Stimulated activated naive CD4-positive, alpha-beta T cell treated with Interleukin-2 at 50 U/mL for 16 hours (primary cell): ENCODE results near the gene HBS1L.
A peak's percentile ranks its signal among the peaks of the same experiment; 100 is the strongest.

ENCODE experiments used
- DNase-seq: peaks from one replicate; lab custom pipeline; 2025; lab: John Stamatoyannopoulos, UW

The HBS1L gene

GRCh38 chr6:134999107-134999506 lies 55.5 kb downstream of the HBS1L start:
- DNase-seq = no peak

GRCh38 chr6:134997133-134997995 lies 57.3 kb downstream of the HBS1L start:
- no peak for DNase-seq

GRCh38 chr6:134995536-134995935 lies 59.1 kb downstream of the HBS1L start:
- no peak for DNase-seq

- DNase-seq = no peak
Measured at GRCh38 chr6:134994431-134994830, 60.2 kb downstream of the HBS1L start.

GRCh38 chr6:134992155-134992554 lies 62.5 kb downstream of the HBS1L start:
- DNase-seq = no peak

GRCh38 chr6:134990262-134990661 lies 64.4 kb downstream of the HBS1L start:
- no peak for DNase-seq

GRCh38 chr6:134984821-134985220 lies 69.8 kb downstream of the HBS1L start:
- DNase-seq = no peak

- no peak for DNase-seq
Measured at GRCh38 chr6:134983823-134984222, 70.8 kb downstream of the HBS1L start.

- no peak for DNase-seq
Measured at GRCh38 chr6:134982161-134982560, 72.5 kb downstream of the HBS1L start.

- no peak for DNase-seq
Measured at GRCh38 chr6:134980846-134981245, 73.8 kb downstream of the HBS1L start.

- DNase-seq = peak; percentile 42
Measured at GRCh38 chr6:134979142-134979541, 75.5 kb downstream of the HBS1L start.

- no peak for DNase-seq
Measured at GRCh38 chr6:134974370-134974769, 80.3 kb downstream of the HBS1L start.

- DNase-seq = no peak
Measured at GRCh38 chr6:134967711-134968110, 86.9 kb downstream of the HBS1L start.

- no peak for DNase-seq
Measured at GRCh38 chr6:134964451-134965203, 90.0 kb downstream of the HBS1L start.

GRCh38 chr6:134962421-134962820 lies 92.2 kb downstream of the HBS1L start:
- no peak for DNase-seq

GRCh38 chr6:134961366-134961765 lies 93.3 kb downstream of the HBS1L start:
- DNase-seq = no peak

- DNase-seq = no peak
Measured at GRCh38 chr6:134959603-134960002, 95.0 kb downstream of the HBS1L start.

- no peak for DNase-seq
Measured at GRCh38 chr6:134956676-134957075, 97.9 kb downstream of the HBS1L start.

- no peak for DNase-seq
Measured at GRCh38 chr6:134956032-134956431, 98.6 kb downstream of the HBS1L start.

- no peak for DNase-seq
Measured at GRCh38 chr6:134954272-134955000, 100.2 kb downstream of the HBS1L start.

GRCh38 chr6:134951494-134952263 lies 102.9 kb downstream of the HBS1L start:
- no peak for DNase-seq

GRCh38 chr6:134950482-134950881 lies 104.1 kb downstream of the HBS1L start:
- no peak for DNase-seq
